GM12872 (cell line): ENCODE measurements around the gene PAQR6.

Source experiments
- TF ChIP-seq, protein P1 (sequence below): IDR thresholded peaks from 3 replicates; pipeline ENCODE4 v1.5.1; 2011; ENCODE audit warnings: low read depth, mild to moderate bottlenecking, low read length, moderate library complexity; ENCODE audit not compliant: insufficient read depth

Gene PAQR6

DNA sequence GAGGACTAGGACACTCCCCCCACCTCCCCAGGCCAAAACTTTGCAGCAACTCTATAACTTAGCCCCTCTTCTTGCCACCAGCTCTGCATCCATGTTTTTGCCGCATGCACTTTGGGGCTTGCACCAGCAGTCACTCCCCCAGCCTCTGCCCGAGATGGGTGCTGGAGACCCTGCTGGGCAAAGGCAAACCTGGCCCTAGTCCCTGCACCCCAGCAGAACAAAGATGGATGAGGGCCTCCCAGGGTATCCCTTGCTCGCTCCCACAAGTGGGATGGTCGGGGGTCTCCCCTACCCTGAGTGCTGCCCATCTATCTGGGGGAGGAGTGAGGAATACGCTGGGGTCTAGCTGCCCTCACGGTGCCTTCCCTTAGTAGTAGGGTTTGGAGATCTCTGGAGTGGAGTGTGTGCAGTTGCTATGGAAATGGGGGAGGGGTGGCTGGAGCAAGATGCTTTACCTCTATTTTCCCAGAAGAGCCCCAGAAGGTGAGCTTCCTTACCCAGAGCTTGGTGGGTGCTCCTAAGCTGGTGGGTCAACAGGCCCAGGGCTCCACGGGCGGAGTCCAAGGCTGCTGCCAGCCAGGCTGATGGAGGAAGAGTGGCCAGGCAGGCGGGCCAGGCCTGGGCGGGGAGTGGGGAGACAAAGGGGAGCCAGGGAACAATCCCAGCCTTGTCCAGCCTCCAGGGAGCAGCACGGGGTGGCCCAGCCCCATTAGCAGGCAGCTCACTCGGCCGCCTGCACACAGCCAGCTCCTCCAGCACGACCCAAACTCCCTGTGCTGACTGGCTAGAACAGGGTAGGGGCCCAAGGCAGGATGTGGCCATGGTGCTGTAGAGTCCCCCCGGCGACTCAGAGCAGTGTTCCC, at the start of gene PAQR6:
PAQR6 (minus strand) TSS at position 597 of the 863 bp plus-strand sequence. CDS start 1,325 bp downstream, outside the sequence.
- TF ChIP-seq, protein P1, sequence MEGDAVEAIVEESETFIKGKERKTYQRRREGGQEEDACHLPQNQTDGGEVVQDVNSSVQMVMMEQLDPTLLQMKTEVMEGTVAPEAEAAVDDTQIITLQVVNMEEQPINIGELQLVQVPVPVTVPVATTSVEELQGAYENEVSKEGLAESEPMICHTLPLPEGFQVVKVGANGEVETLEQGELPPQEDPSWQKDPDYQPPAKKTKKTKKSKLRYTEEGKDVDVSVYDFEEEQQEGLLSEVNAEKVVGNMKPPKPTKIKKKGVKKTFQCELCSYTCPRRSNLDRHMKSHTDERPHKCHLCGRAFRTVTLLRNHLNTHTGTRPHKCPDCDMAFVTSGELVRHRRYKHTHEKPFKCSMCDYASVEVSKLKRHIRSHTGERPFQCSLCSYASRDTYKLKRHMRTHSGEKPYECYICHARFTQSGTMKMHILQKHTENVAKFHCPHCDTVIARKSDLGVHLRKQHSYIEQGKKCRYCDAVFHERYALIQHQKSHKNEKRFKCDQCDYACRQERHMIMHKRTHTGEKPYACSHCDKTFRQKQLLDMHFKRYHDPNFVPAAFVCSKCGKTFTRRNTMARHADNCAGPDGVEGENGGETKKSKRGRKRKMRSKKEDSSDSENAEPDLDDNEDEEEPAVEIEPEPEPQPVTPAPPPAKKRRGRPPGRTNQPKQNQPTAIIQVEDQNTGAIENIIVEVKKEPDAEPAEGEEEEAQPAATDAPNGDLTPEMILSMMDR: no peak

DNA sequence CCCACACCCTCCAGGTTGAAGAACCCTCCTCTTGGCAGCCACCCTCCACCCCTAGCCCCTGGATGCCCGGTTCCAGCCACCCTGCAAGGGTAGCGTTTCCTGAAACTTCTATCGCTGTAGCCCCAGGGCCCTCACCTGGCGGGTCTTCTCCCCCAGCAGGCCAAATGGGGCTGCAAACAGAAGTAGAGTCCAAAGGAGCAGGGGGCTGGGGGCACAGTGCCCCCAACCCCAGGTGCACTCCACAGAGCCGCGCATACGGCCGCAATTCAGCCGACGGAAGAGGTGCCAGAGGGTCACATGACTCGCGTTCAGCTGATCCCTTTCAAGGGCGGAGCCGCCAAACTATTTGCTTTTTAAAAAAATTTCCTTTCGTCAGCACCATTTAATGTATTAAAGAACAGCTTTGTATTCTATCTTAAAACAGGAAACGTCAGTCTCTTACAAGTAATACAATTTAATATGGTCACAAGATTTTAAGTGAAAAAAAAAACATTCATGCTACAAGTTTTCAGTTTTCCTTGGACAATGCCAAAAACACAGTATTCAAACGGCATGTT, 47.6 kb upstream of the PAQR6 start, which contains the start of gene GLMP:
GLMP (minus strand) TSS at position 289 of the 557 bp plus-strand sequence; CDS start at position 255, 34 bp downstream.
- TF ChIP-seq, protein P1: no peak

- TF ChIP-seq, protein P1: no peak
Observed at GRCh38 chr1:156293895-156294294, 46.0 kb upstream of the PAQR6 start.

DNA sequence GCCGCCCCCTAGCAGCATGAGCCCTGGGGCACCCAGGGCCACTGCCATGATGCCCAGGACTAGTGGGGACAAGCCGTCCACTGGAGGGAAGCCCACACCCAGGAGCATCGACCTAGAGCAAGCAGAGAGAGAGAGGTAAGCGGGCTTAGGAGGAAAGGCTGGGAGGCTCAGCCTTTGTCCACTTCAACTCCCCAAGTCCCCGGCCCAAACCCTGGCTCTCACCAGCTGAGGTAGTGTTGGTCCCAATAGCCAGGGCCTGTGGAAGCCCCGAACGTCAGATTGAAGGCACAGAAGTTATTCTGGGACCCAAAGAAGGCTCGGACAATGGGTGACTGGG, 45.2 kb upstream of the PAQR6 start:
- TF ChIP-seq, protein P1: no peak

DNA sequence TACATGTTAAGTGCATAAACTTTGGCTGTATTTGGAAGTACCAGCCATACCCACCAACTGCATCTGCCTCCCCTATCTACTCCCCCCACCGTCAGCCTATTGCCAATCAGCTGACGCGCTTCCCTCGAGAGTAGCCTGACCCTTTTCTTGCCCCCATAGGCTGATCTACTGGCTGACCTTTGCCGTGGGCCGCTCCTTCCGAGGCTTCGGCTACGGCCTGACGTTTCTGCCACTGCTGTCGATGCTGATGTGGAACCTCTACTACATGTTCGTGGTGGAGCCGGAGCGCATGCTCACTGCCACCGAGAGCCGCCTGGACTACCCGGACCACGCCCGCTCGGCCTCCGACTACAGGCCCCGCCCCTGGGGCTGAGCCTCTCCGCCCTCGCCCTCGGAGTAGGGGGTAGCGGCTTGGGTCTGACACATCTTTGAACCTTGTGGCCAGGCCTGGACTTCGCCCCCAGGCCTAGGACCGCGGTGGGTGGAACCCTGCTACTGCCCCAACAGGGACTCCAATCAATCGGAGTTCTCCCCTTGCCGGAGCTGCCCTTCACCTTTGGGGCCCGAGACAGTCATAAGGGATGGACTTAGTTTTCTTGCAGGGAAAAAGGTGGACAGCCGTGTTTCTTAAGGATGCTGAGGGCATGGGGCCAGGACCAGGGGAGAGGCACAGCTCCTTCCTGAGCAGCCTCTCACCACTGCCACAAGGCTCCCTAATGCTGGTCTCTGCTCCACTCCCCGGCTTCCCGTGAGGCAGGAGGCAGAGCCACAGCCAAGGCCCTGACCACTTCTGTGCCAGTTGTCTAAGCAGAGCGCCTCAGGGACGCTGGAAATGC, 43.6 kb upstream of the PAQR6 start:
- TF ChIP-seq, protein P1: no peak

DNA sequence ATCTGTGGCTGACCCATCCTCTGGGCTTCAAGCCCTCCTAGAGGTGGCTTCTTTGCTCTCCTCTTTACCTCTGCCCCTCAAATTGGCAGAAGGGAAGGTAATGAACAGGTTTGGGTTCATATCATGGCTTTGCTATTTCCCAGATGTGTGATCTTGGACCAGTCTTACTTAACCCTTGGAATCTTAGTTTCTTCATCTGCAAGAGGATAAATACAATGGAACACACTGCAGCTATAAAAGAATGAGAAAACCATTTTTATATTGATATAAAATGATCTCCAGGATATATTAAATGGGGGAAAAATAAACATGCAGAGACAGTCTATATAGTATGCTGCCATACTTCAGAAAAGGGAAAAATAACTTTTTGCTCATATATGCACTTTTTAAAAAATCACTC, 42.0 kb upstream of the PAQR6 start:
- TF ChIP-seq, protein P1: no peak

- TF ChIP-seq, protein P1: no peak
Observed at GRCh38 chr1:156286061-156286460, 38.2 kb upstream of the PAQR6 start.
